BLaER1 treated with 17β-estradiol and CSF1 and Interleukin-3, amounts not matched to agents 10 nM and 100 nM (cell line): ENCODE data around the gene LRRC52.
"Not testable (repeated sequence)": the region's sequence is repeated elsewhere in the genome, so short reads cannot be mapped to it uniquely, and the experiment has no call there.

Experiments
- H3K27ac ChIP-seq, 11 experiments: shearing (Covaris generic); formaldehyde crosslinking; 2 replicates each; pipeline ENCODE4 v1.8.1; 2022
- H3K27me3 ChIP-seq, 11 experiments: shearing (Covaris generic); formaldehyde crosslinking; 2 replicates each; pipeline ENCODE4 v1.8.1; 2022
- H3K36me3 ChIP-seq, 11 experiments: shearing (Covaris generic); formaldehyde crosslinking; 2 replicates each; pipeline ENCODE4 v1.8.1; 2022
- H3K4me1 ChIP-seq, 10 experiments: shearing (Covaris generic); formaldehyde crosslinking; 2 replicates each; pipeline ENCODE4 v1.8.1; 2022
- H3K4me2 ChIP-seq, 11 experiments: shearing (Covaris generic); formaldehyde crosslinking; 2 replicates each; pipeline ENCODE4 v1.8.1; 2022
- H3K4me3 ChIP-seq, 10 experiments: shearing (Covaris generic); formaldehyde crosslinking; 2 replicates each; pipeline ENCODE4 v1.8.1; 2022
- H3K9ac ChIP-seq, 11 experiments: shearing (Covaris generic); formaldehyde crosslinking; 2 replicates each; pipeline ENCODE4 v1.8.1; 2022
- H3K9me3 ChIP-seq, 11 experiments: shearing (Covaris generic); formaldehyde crosslinking; replicated peaks in 1 of 11; 2 replicates each; pipeline ENCODE4 v1.8.1; 2022
- H4K20me1 ChIP-seq, 11 experiments: shearing (Covaris generic); formaldehyde crosslinking; 2 replicates each; pipeline ENCODE4 v1.8.1; 2022
- Cebpa-rat ChIP-seq, 11 experiments: shearing (Covaris generic); IDR thresholded peaks; 2 replicates each; pipeline ENCODE4 v1.8.1; 2022

The LRRC52 gene

DNA sequence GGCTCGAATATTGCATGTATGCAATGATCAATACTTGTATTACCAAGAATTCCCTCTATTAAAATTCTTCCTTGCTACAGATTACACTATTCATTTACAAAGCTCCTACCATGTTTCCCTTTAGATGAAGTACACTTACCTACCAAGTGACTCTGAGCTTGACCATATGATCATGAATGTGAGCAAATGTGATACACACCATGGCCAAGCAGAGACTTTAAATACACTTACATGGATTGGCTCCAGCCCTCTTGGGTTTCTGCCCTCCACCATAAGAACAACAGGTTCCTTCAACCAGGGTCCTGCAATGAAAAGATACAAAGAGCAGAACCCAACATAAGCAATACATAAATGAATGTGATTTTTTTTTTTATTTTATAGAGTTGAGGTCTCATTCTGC is 30.0 kb downstream of the LRRC52 start:
- no peak for TF ChIP-seq Cebpa-rat (IDR thresholded peaks at IDR 0.05)
- Histone ChIP-seq H3K4me1 (no peaks in the 10 kb centered on the region), H3K27ac (no peak overlapping the region), H3K4me3 (no peak overlapping the region), H3K4me2 (no peak overlapping the region), H3K27me3 (no peaks in the 10 kb centered on the region), H3K36me3 (no peaks in the 10 kb centered on the region), H3K9ac (no peak overlapping the region), H3K9me3 (no peaks in the 10 kb centered on the region), H4K20me1 (no peaks in the 10 kb centered on the region)

GRCh38 chr1:165574295-165574694 is 30.5 kb downstream of the LRRC52 start:
- Histone ChIP-seq H3K4me1 (no peaks in the 10 kb centered on the region), H3K9ac (no peak overlapping the region), H4K20me1 (no peaks in the 10 kb centered on the region), H3K9me3 (no peaks in the 10 kb centered on the region), H3K4me2 (no peak overlapping the region), H3K4me3 (no peak overlapping the region), H3K36me3 (no peaks in the 10 kb centered on the region), H3K27ac (no peak overlapping the region), H3K27me3 (no peaks in the 10 kb centered on the region)
- TF ChIP-seq Cebpa-rat (IDR thresholded peaks at IDR 0.05): no peak

DNA sequence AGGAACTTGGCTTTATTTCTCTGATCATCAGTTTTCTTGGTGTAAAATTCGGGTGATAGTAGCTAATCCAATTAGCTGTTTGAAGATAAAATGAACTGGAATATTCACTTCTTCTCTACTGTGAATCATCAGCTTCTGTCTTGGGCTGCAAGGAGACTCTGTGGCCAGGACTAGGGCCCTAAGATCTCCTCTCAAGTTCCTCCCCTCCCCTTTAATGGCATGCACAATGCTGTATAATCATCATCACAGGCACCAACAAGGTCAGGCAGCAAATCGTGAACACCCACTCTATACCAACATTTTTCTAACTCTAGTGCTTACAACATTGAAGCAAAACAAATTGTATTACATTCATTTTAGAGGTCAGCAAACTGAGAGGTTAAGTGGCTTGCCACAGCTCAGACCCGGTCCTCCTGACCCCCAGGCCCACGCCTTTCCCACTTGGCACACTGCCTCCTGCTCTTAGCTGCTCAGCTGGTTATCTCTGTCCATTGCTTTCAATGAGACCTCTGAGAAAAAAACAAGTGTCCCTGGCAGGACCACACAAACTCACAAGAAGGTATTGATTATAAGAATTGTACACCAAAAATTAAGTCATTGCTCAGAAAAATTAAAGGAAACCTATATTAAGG is 31.8 kb downstream of the LRRC52 start:
- Histone ChIP-seq H3K9me3 (no peaks in the 10 kb centered on the region), H4K20me1 (no peaks in the 10 kb centered on the region; a peak in 1 of 22 replicates), H3K9ac (no peak overlapping the region), H3K36me3 (no peaks in the 10 kb centered on the region), H3K27me3 (no peaks in the 10 kb centered on the region), H3K4me2 (no peak overlapping the region), H3K4me1 (no peaks in the 10 kb centered on the region), H3K27ac (no peak overlapping the region), H3K4me3 (no peak overlapping the region)
- no peak for TF ChIP-seq Cebpa-rat (IDR thresholded peaks at IDR 0.05)

GRCh38 chr1:165576536-165576935 is 32.7 kb downstream of the LRRC52 start:
- no peak overlapping the region for H3K4me3 ChIP-seq
- H3K9me3 ChIP-seq: no peaks in the 10 kb centered on the region
- H4K20me1 ChIP-seq: no peaks in the 10 kb centered on the region; a peak in 1 of 22 replicates
- no peak for TF ChIP-seq Cebpa-rat (IDR thresholded peaks at IDR 0.05)
- H3K4me2 ChIP-seq: no peak overlapping the region
- H3K36me3 ChIP-seq: no peaks in the 10 kb centered on the region
- no peak overlapping the region for H3K27ac ChIP-seq
- H3K27me3 ChIP-seq: no peaks in the 10 kb centered on the region
- no peaks in the 10 kb centered on the region for H3K4me1 ChIP-seq
- H3K9ac ChIP-seq: no peak overlapping the region

- Histone ChIP-seq H3K27me3 (no peaks in the 10 kb centered on the region), H3K36me3 (no peaks in the 10 kb centered on the region), H3K27ac (no peak overlapping the region), H3K4me1 (no peaks in the 10 kb centered on the region), H3K9ac (no peak overlapping the region), H3K4me3 (no peak overlapping the region), H4K20me1 (no peaks in the 10 kb centered on the region; a peak in 1 of 22 replicates), H3K9me3 (peaks cover 0 to 3% (median 0%) of the 10 kb centered on the region in 11 experiments; a peak in 1 of 22 replicates), H3K4me2 (no peak overlapping the region)
- TF ChIP-seq Cebpa-rat (IDR thresholded peaks at IDR 0.05): no peak
Measured at GRCh38 chr1:165577707-165578106, 33.9 kb downstream of the LRRC52 start.

DNA sequence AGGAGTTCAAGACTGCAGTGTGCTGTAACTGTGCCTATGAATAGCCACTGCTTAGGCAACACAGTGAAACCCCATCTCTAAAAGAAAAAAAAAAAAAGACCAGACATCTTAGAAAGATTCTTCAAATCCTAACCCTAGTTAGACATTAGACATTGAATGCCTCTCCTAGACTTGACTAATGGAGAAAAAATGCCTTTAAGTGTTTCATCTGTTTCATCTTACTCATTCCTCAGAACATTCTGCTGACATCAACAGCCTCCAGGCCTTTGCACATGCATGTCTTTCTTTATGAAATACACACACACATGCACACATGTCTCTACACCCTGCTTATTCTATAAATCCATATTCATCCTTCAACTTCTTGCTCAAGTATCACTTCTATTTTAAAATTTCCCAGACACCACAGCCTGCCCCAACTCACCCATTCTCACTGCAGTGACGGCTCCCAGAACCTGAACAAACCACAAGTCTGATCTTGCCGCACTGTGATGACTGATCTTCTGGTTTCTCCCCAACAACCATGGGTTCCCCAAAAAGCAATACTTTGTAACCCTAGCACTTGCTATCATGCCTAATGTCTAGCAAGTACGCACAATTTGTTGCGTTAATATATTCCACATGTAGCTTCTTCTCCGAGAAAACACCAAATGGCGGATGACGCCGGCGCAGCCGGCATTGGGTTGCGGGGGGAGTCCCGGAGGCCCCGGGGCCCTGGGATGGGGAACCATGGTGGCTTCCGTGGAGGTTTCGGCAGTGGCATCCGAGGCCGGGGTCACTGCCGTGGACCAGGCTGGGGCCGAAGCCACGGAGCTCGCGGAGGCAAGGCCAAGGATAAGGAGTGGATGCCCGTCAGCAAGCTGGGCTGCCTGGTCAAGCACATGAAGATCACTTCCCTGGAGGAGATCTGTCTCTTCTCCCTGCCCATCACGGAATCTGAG is 37.4 kb downstream of the LRRC52 start:
- H3K9me3 ChIP-seq: peaks cover 0 to 3% (median 0%) of the 10 kb centered on the region in 11 experiments; a peak in 1 of 22 replicates
- no peak for TF ChIP-seq Cebpa-rat (IDR thresholded peaks at IDR 0.05)
- H3K9ac ChIP-seq: no peak overlapping the region
- peaks cover 0 to 12% (median 0%) of the 10 kb centered on the region in 10 experiments; a peak in 3 of 20 replicates for H3K4me1 ChIP-seq
- peaks cover 0 to 3% (median 0%) of the 10 kb centered on the region in 11 experiments; a peak in 2 of 22 replicates for H3K27me3 ChIP-seq
- no peak overlapping the region for H3K4me3 ChIP-seq
- H3K27ac ChIP-seq: no peak overlapping the region
- H3K4me2 ChIP-seq: no peak overlapping the region
- H4K20me1 ChIP-seq: no peaks in the 10 kb centered on the region; a peak in 1 of 22 replicates
- H3K36me3 ChIP-seq: no peaks in the 10 kb centered on the region

- Histone ChIP-seq H3K4me3 (no peak overlapping the region), H3K4me2 (no peak overlapping the region), H3K27ac (no peak overlapping the region), H3K27me3 (peaks cover 0 to 8% (median 0%) of the 10 kb centered on the region in 11 experiments; a peak in 2 of 22 replicates), H3K9ac (no peak overlapping the region), H4K20me1 (no peaks in the 10 kb centered on the region; a peak in 1 of 22 replicates), H3K4me1 (peaks cover 0 to 14% (median 0%) of the 10 kb centered on the region in 10 experiments; a peak in 3 of 20 replicates), H3K36me3 (no peaks in the 10 kb centered on the region), H3K9me3 (peaks cover 0 to 3% (median 0%) of the 10 kb centered on the region in 11 experiments; a peak in 1 of 22 replicates)
- no peak for TF ChIP-seq Cebpa-rat (IDR thresholded peaks at IDR 0.05)
Measured at GRCh38 chr1:165581926-165582325, 38.1 kb downstream of the LRRC52 start.

DNA sequence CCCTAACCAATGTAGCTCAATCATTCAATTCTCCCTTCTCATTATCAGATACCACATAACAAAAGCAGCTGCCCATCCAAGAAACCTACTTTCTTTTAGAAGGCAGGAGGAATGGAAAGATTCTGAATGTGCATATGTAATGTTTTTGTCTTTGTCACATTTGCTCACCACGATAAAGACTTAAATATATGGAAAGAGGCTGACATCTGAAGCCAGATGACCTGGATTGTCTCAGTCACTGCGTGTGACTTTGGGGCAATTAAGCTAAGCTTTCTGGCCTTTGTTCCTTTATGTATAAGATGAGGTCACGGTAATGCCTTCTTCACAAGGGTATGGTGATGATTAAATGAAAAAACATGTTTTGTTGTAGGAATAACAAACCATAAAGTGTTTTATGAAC is 42.6 kb downstream of the LRRC52 start:
- H3K4me1 ChIP-seq: peaks cover 0 to 14% (median 0%) of the 10 kb centered on the region in 10 experiments; a peak in 3 of 20 replicates
- no peaks in the 10 kb centered on the region for H3K36me3 ChIP-seq
- H4K20me1 ChIP-seq: 0 out of 22 replicates have a peak, but pooled peaks cover 0 to 8% (median 0%) of the 10 kb centered on the region in 11 experiments
- H3K9me3 ChIP-seq: peaks cover 0 to 3% (median 0%) of the 10 kb centered on the region in 11 experiments; a peak in 1 of 22 replicates
- H3K4me2 ChIP-seq: no peak overlapping the region
- peaks cover 0 to 48% (median 22%) of the 10 kb centered on the region in 11 experiments; a peak in 15 of 22 replicates for H3K27me3 ChIP-seq
- no peak for TF ChIP-seq Cebpa-rat (IDR thresholded peaks at IDR 0.05)
- H3K9ac ChIP-seq: no peak overlapping the region
- no peak overlapping the region for H3K4me3 ChIP-seq
- no peak overlapping the region for H3K27ac ChIP-seq

DNA sequence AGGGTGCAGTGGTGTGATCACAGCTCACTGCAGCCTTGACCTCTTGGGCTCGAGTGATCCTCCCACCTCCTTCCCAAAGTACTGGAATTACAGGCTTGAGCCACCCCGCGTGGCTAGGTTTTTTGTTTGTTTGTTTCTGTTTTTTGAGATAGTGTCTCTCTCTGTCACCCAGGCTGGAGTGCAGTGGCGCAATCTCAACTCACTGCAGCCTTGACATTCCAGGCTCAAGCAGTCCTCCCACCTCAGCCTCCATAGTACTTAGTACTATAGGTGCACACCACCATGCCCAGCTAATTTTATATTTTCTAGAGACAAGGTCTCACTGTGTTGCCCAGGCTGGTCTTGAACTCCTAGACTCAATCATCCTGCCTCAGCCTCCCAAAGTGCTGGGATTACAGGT is 47.6 kb downstream of the LRRC52 start:
- H3K4me3 ChIP-seq, H3K9me3 ChIP-seq, H3K9ac ChIP-seq, H3K4me1 ChIP-seq, H3K4me2 ChIP-seq, H3K36me3 ChIP-seq, H3K27ac ChIP-seq: not testable (repeated sequence)
- H4K20me1 ChIP-seq: peaks cover 0 to 13% (median 0%) of the 10 kb centered on the region in 11 experiments; a peak in 2 of 22 replicates
- peaks cover 24 to 86% (median 52%) of the 10 kb centered on the region in 11 experiments for H3K27me3 ChIP-seq
